Measurements from ENCODE around the gene PEAR1.

The PEAR1 gene

DNA sequence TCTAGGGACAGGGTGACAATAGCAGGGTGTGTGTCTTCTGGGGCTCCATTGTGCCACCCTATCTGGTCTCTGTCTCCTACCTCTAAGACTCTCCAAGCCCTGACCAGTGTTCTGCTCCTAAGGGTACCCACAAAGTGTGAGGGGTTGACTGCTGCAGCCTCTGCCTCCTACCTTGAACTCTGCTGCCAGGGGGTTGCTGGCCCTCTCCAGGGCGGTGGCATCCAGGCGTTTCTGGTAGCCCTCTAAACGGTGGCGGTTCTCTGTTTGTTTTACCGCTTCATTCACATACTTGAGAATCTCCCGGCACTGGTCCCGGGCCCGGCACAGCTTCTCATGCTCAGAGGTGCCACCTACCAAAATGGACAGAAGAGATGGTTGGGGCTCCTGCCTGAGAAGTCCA is 51.3 kb downstream of the PEAR1 start:
- Histone ChIP-seq H3K9ac (ENCODE audit: low read length) (no peak overlapping the region), H4K20me1 (ENCODE audit: insufficient read depth, low read length) (0 out of 2 replicates have a peak, but pooled peaks cover 4% of the 10 kb centered on the region), H3K4me2 (ENCODE audit: low read length) (no peak overlapping the region), H3K4me1 (ENCODE audit: low read length) (no peaks in the 10 kb centered on the region), H3K79me2 (ENCODE audit: low read length) (no peaks in the 10 kb centered on the region), H3K4me3 (ENCODE audit: low read length) (no peak overlapping the region), H3K9me3 (ENCODE audit: insufficient read depth, low read length) (no peaks in the 10 kb centered on the region), H3K36me3 (replicated peaks; ENCODE audit: low read depth, low read length) (peaks cover 47% of the 10 kb centered on the region), H3K27me3 (ENCODE audit: low read depth, low read length) (no peaks in the 10 kb centered on the region), H3K27ac (ENCODE audit: low read length) (no peak overlapping the region), H2AFZ (ENCODE audit: low read depth, low read length) (no peak overlapping the region)
- no peak for TF ChIP-seq EZH2phosphoT487 (IDR thresholded peaks at IDR 0.05; ENCODE audit: low read depth)
- TF ChIP-seq, protein P1, sequence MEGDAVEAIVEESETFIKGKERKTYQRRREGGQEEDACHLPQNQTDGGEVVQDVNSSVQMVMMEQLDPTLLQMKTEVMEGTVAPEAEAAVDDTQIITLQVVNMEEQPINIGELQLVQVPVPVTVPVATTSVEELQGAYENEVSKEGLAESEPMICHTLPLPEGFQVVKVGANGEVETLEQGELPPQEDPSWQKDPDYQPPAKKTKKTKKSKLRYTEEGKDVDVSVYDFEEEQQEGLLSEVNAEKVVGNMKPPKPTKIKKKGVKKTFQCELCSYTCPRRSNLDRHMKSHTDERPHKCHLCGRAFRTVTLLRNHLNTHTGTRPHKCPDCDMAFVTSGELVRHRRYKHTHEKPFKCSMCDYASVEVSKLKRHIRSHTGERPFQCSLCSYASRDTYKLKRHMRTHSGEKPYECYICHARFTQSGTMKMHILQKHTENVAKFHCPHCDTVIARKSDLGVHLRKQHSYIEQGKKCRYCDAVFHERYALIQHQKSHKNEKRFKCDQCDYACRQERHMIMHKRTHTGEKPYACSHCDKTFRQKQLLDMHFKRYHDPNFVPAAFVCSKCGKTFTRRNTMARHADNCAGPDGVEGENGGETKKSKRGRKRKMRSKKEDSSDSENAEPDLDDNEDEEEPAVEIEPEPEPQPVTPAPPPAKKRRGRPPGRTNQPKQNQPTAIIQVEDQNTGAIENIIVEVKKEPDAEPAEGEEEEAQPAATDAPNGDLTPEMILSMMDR (IDR thresholded peaks at IDR 0.05; ENCODE audit: low read depth, low read length): no peak

DNA sequence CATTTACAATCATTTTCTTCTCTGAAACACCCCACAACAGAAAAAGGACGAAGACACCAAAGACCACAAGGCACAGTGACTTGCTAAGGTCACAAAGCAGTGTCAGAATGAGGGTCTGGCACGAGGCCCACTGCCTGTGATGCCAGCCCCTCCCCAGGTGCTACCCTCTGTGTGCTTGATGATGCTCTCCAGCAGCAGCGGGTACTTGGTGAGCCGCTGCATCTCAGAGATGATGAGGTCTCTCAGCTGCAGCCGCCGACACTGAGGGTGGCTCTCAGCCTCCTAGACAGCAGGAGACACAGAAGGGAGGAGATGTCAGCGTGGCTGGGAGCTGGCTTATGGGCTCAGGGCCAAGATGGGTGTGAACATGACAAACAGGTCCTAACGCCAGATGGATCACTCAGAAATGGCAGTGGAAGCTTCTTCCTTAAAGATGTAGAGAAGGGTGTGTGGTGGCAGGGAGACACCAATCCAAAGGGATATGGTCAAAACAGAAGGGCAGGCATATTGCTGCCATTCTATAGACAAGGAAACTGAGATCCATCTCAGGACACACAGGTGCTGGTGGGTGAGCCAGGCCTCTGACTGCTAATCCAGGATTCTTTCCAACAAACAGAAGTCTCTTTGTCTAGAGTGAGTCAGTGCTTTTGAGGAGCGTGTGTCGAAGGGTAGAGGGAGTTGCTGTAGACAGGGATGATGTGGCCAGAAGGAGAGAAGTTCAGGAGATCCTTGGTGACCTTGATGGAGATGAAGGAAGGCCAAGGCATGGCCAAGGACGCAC is 52.6 kb downstream of the PEAR1 start:
- H3K79me2 ChIP-seq (ENCODE audit: low read length): no peaks in the 10 kb centered on the region

GRCh38 chr1:156947127-156947526 is 53.6 kb downstream of the PEAR1 start:
- no peak overlapping the region for H2AFZ ChIP-seq (ENCODE audit: low read depth, low read length)
- no peak overlapping the region for H3K4me3 ChIP-seq (ENCODE audit: low read length)
- no peak overlapping the region for H3K27ac ChIP-seq (ENCODE audit: low read length)
- peaks cover 63% of the 10 kb centered on the region for H3K36me3 ChIP-seq (replicated peaks; ENCODE audit: low read depth, low read length)
- H3K79me2 ChIP-seq (ENCODE audit: low read length): no peaks in the 10 kb centered on the region
- H3K27me3 ChIP-seq (ENCODE audit: low read depth, low read length): no peaks in the 10 kb centered on the region
- H3K9me3 ChIP-seq (ENCODE audit: insufficient read depth, low read length): no peaks in the 10 kb centered on the region
- H3K4me2 ChIP-seq (ENCODE audit: low read length): no peak overlapping the region
- 0 out of 2 replicates have a peak, but pooled peaks cover 4% of the 10 kb centered on the region for H4K20me1 ChIP-seq (ENCODE audit: insufficient read depth, low read length)
- H3K9ac ChIP-seq (ENCODE audit: low read length): no peak overlapping the region
- no peaks in the 10 kb centered on the region for H3K4me1 ChIP-seq (ENCODE audit: low read length)
- TF ChIP-seq, protein P1 (IDR thresholded peaks at IDR 0.05; ENCODE audit: low read depth, low read length): no peak
- no peak for TF ChIP-seq EZH2phosphoT487 (IDR thresholded peaks at IDR 0.05; ENCODE audit: low read depth)

More for the DNA sequence above, 52.6 kb downstream of the PEAR1 start:
- H2AFZ ChIP-seq (ENCODE audit: low read depth, low read length): no peak overlapping the region
- H3K9me3 ChIP-seq (ENCODE audit: insufficient read depth, low read length): no peaks in the 10 kb centered on the region
- TF ChIP-seq, protein P1 (IDR thresholded peaks at IDR 0.05; ENCODE audit: low read depth, low read length): no peak
- no peak for TF ChIP-seq EZH2phosphoT487 (IDR thresholded peaks at IDR 0.05; ENCODE audit: low read depth)
- peaks cover 56% of the 10 kb centered on the region for H3K36me3 ChIP-seq (replicated peaks; ENCODE audit: low read depth, low read length)
- H4K20me1 ChIP-seq (ENCODE audit: insufficient read depth, low read length): 0 out of 2 replicates have a peak, but pooled peaks cover 4% of the 10 kb centered on the region
- H3K27me3 ChIP-seq (ENCODE audit: low read depth, low read length): no peaks in the 10 kb centered on the region
- H3K4me2 ChIP-seq (ENCODE audit: low read length): no peak overlapping the region
- no peak overlapping the region for H3K27ac ChIP-seq (ENCODE audit: low read length)
- no peaks in the 10 kb centered on the region for H3K4me1 ChIP-seq (ENCODE audit: low read length)
- no peak overlapping the region for H3K4me3 ChIP-seq (ENCODE audit: low read length)
- H3K9ac ChIP-seq (ENCODE audit: low read length): no peak overlapping the region

DNA sequence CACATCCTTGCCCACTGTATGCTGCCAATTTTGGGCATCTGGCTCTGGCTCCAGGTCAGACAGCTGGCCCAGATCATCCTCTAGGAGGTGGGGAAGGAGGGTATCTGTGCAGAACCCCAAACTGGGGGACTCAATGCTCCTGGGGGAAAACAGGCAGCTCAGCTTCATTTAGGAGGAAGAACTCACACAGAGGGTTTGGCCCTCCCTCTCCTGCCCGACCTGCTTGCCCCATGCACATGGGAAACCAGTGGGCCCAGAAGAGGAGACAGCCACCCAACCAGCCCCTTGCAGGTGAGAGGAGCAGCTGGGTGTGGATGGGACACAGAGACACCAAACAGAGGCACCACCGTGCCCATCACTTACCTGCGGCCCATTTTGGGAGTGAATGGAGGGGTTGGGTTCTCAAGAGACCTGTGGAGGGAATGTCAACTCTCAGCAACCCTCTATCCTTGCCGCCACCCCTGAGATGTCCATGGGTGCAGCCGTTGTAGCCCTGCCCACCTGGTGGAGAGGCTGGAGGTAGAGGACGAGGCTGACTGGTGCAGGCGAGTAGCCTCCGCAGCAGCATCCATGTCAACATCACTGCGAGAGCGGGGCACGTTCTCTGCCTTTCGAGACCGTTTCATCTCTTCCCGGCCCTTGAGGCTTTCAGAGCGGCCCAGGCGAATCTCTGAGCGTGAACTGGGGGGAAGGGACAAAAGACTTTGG is 54.5 kb downstream of the PEAR1 start:
- Histone ChIP-seq H3K4me2 (ENCODE audit: low read length) (no peak overlapping the region), H3K79me2 (ENCODE audit: low read length) (no peaks in the 10 kb centered on the region), H3K9ac (ENCODE audit: low read length) (no peak overlapping the region), H3K27ac (ENCODE audit: low read length) (no peak overlapping the region), H3K4me1 (ENCODE audit: low read length) (no peaks in the 10 kb centered on the region), H2AFZ (ENCODE audit: low read depth, low read length) (no peak overlapping the region), H3K4me3 (ENCODE audit: low read length) (no peak overlapping the region), H3K9me3 (ENCODE audit: insufficient read depth, low read length) (no peaks in the 10 kb centered on the region), H3K36me3 (replicated peaks; ENCODE audit: low read depth, low read length) (peaks cover 60% of the 10 kb centered on the region), H4K20me1 (ENCODE audit: insufficient read depth, low read length) (0 out of 2 replicates have a peak, but pooled peaks cover 4% of the 10 kb centered on the region), H3K27me3 (ENCODE audit: low read depth, low read length) (no peaks in the 10 kb centered on the region)
- TF ChIP-seq, protein P1 (IDR thresholded peaks at IDR 0.05; ENCODE audit: low read depth, low read length): no peak
- no peak for TF ChIP-seq EZH2phosphoT487 (IDR thresholded peaks at IDR 0.05; ENCODE audit: low read depth)
